GM11168 (cell line): ENCODE measurements around the gene NABP2.
"Not testable (repeated sequence)": the region's sequence is repeated elsewhere in the genome, so short reads cannot be mapped to it uniquely, and the experiment has no call there.

Source experiments
- in situ Hi-C: fragments of 300-500 bp; cut with MboI; formaldehyde crosslinking; loops from one replicate; pipeline ENCODE4 v1.12.0; 2022; ENCODE audit warnings: low sequenced_read_pairs; ENCODE audit not compliant: unreplicated experiment

NABP2 gene

DNA sequence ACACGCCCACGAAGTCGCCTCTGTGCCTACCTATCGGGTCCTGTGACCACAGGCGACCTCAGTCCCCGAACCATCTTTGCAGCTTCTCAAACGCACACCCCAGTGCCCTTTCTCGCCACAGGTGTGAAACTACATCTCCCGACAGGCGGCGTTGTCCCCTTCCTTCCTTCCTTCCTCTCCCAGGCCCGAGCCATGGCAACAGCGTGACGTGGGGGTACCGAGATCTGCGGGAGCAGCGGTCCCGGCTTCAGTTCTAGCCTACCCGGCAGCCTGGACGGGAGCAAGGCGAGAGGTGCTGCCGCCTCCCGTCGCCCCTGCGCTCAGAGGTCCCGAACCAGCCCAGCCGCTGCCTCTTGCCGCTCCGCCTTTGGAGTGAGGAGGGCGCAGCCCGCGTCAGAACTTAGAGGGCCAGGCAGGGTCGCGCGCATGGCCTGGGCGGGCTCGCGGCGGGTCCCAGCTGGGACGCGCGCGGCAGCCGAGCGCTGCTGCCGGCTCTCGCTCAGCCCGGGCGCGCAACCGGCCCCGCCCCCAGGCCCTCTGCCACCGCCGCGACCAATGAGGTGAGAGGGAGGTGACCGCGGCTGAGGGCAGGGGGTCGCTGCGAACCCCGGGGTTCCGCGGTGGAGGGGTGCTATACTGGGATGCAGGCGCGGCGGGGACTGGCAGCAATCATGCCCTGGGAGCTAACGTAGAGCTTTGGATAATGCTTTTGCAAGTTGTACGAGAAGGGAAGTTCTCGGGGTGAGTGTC is 42.7 kb downstream of the NABP2 start, which contains the start of gene COQ10A:
Gene COQ10A, plus strand, starts transcription at position 250 of the 750 bp plus-strand sequence. Its CDS starts 177 bp downstream, at position 427.
- in situ Hi-C loops, result no loop called here

DNA sequence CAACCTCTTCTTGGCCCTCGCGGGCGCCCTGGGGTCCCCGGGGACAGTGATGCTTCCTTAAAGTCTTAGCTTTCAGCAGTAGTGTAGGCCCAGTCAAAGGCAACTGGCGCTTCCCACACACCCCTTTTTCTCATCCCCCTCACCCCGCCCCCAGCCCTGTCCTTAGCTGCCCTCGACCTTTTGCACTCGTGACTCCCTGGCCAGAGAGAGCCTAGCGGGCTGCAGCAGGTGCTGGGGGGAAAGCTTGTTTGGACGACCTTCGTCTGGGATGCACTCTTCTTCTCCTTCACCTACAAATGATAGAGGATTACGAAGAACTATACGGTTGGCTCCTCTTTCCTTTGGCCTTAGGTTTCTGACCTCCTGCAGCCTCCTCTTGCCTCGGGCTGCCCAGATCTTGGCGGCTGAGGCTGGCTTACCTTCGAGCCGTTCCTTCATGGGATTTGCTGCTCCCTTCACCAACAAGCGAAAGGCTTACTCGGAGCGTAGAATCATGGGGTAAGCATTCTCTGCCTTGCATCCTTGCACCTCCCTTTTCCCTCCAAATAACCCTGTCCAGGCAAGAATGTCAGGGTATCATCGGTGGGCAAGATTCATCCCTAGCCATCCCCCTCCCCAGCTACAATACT is 43.4 kb downstream of the NABP2 start:
- in situ Hi-C loops, result no loop called here

DNA sequence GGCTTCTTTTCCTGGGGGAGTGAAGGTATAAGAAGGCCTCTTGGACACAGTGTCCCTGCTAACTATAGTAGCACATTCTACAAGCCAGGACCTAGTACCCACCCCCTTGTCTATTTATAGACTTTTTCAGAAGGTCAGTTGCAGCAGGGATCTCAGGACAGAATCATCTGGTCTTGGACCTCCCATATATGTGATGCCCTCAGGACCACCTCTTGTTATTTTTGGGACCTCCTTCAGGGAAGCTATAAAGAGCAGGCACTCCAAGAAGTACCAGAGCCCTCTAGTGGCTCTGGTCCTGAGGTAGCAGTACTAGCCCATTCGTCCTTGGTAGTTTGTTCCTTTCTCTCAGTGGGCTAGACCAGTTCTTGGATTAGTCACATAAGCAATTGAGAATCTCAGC is 46.9 kb downstream of the NABP2 start:
- in situ Hi-C loops, result no loop called here

DNA sequence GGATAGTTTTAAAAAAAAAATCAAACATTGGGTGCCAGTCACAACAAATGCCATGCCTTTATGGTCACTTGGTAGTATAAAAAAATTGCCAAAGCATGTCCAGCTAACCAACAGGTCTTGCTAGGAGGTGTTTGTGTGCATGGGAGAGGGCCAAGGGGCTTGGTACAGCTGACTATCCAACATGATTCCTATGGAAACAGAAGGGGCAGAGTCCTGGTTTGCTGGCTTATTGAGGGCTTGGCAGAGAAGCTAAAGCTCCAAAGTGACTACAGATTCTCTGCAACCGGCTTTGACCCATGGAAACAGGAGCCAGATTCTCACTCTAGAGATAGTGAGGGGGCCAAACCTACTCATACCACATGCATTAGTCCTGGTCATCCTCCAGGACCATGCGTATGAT is 48.3 kb downstream of the NABP2 start:
- in situ Hi-C loops, result not testable (repeated sequence)

DNA sequence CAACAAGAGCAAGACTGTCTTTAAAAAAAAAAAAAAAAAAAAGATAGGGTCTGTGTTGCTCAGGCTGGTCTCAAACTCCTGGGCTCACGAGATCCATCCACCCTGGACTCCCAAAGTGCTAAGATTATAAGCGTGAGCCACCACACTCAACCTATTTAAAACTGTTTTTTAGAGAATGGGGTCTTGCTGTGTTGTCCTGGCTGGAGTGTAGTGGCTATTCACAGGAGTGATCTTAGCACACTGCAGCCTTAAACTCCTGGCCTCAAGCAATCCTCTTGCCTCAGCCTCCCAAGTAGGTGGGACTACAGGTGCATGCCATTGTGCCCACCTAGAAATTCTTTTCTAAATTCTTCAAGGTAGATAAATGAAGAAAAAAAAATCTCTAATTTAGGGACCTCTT is 50.2 kb downstream of the NABP2 start:
- in situ Hi-C loops, result no loop called here

DNA sequence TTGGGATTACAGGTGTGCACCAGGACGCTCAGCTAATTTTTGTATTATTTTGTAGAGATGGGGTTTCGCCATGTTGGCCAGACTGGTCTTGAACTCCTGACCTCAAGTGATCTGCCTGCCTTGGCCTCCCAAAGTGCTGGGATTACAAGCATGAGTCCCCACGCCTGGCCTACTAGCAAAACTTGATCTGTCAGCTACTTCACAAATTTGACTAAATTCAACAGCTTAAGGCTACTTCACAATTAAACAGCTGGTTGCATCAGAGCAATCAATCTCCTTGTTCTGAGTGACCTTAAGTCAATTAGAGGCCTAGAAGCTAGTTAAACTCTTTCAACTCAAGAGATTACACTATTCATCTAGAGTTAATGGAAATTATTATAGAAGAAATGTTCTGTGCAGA is 54.8 kb downstream of the NABP2 start:
- in situ Hi-C loops, result no loop called here
